LNCAP (cell line): ENCODE data around the gene SORCS3.

ENCODE experiments used
- TF ChIP-seq, protein P1 (sequence below): fragments of 450-650 bp; IDR thresholded peaks from 2 replicates; pipeline ENCODE4 v1.5.1; 2017; ENCODE audit warnings: mild to moderate bottlenecking

SORCS3 gene

DNA sequence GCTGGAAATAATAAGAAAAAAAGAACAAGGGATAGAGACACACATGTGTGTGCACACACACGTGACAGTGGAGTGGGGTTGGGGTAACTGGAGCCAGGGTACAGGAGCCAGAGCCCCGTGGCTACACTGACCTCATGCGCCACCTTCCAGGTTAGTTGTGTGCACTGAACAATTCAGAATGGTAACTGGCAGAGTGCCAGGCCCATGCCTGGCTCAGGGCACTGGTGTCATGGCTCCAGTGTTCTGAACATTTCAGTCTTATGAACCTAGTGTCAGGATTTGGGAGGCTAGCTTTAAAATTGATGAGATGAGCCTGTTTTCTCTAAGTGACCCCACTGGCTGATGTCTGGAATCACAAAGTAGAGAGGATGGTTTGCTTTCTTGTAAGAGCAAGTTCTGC lies 269.6 kb downstream of the SORCS3 start:
- TF ChIP-seq, protein P1, sequence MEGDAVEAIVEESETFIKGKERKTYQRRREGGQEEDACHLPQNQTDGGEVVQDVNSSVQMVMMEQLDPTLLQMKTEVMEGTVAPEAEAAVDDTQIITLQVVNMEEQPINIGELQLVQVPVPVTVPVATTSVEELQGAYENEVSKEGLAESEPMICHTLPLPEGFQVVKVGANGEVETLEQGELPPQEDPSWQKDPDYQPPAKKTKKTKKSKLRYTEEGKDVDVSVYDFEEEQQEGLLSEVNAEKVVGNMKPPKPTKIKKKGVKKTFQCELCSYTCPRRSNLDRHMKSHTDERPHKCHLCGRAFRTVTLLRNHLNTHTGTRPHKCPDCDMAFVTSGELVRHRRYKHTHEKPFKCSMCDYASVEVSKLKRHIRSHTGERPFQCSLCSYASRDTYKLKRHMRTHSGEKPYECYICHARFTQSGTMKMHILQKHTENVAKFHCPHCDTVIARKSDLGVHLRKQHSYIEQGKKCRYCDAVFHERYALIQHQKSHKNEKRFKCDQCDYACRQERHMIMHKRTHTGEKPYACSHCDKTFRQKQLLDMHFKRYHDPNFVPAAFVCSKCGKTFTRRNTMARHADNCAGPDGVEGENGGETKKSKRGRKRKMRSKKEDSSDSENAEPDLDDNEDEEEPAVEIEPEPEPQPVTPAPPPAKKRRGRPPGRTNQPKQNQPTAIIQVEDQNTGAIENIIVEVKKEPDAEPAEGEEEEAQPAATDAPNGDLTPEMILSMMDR, result no peak

GRCh38 chr10:104913390-104913789 lies 272.3 kb downstream of the SORCS3 start:
- TF ChIP-seq, protein P1, result no peak

DNA sequence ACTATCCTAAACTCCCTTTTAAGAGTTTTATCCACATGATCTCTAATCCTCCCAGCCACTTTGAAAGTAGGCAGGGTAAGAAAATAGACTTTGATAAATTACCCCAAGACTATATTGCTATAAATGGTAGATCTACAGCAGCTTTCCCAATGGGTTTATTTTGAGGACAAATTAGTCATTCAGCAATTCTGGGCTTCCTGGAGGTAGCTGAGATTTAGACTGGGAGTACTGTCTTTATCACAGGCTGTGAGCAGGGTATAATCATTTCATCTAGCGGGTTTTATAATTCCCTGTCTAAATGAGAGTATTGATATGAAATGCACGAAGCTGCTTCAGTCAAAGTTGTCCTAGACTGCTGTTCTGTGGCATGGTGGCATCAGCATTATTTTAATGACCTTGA lies 279.4 kb downstream of the SORCS3 start:
- TF ChIP-seq, protein P1, result no peak

GRCh38 chr10:104921763-104922162 lies 280.7 kb downstream of the SORCS3 start:
- TF ChIP-seq, protein P1, result no peak

DNA sequence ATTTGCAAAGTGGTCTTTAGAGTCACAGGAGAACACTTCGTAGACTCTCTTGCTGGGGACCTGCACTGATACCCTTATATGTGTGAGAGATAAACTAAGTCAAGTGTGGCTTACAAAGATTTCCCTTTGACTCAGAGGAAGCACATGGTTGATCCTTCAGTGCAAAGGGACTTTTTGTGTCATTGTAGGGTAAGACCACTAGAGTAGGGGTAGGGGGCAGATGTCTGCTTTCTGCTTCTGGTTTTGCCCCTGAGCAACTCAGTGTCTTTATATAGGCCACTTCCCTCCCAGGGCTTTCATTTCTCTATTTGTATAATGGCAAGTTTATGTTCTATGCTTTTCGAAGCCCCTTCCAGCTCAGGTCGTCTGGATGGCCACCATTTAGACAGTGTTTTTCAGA lies 281.7 kb downstream of the SORCS3 start:
- TF ChIP-seq, protein P1, result no peak

GRCh38 chr10:104923501-104923900 lies 282.4 kb downstream of the SORCS3 start:
- TF ChIP-seq, protein P1, result no peak

GRCh38 chr10:104924101-104924795 lies 283.2 kb downstream of the SORCS3 start:
- TF ChIP-seq, protein P1, result no peak
